ENCODE results near the gene KLHDC8B.

- TF ChIP-seq CTCF (IDR thresholded peaks at IDR 0.05; ENCODE audit: poor library complexity): no peak
- TF ChIP-seq EZH2 (IDR thresholded peaks at IDR 0.05; ENCODE audit: borderline replicate concordance): no peak
- no peak for TF ChIP-seq EZH2phosphoT487 (IDR thresholded peaks at IDR 0.05; ENCODE audit: low read depth, severe bottlenecking, unreplicated experiment)
Measured at GRCh38 chr3:49181351-49181750, 10.0 kb downstream of the KLHDC8B start.

Data from hepatocyte (in vitro differentiated cells).